Tibial nerve (tissue), 4 donors: Measurements from ENCODE around the gene CDC14C.

ENCODE experiments used
- CTCF ChIP-seq, 5 experiments: fragments of 200-600 bp in 3 of 5; fragments of 450-650 bp in 2 of 5; sonication (generic) in 3 of 5; IDR thresholded peaks; one replicate each; pipeline ENCODE4 v1.5.1; 2016 to 2019; ENCODE audit warnings: antibody characterized with exemption in 5 of 5, mild to moderate bottlenecking in 3 of 5, moderate library complexity in 2 of 5
- EP300 ChIP-seq, 2 donors: sonication (generic); formaldehyde crosslinking; IDR thresholded peaks; one replicate each; pipeline ENCODE4 v1.6.1; 2017; ENCODE audit warnings: antibody characterized with exemption in 2 of 2, mild to moderate bottlenecking in 1 of 2
- POLR2A ChIP-seq, 2 donors: fragments of 450-650 bp; IDR thresholded peaks; one replicate each; pipeline ENCODE4 v1.6.1; 2017; ENCODE audit warnings: antibody characterized with exemption in 2 of 2, mild to moderate bottlenecking in 2 of 2, moderate library complexity in 2 of 2

GRCh38 chr7:48904975-48905374 is 19.4 kb upstream of the CDC14C start:
- TF ChIP-seq CTCF (IDR thresholded peaks at IDR 0.05) (no peak), EP300 (IDR thresholded peaks at IDR 0.05) (no peak), POLR2A (IDR thresholded peaks at IDR 0.05) (no peak)
